Suprapubic skin (tissue), 4 donors: ENCODE data around the gene NIPAL4. TPM values are rescaled to one million over a fixed set of nuclear protein-coding genes. Genes with fewer than 3 reads are reported as not detected.

Experiments used
- DNase-seq, 2 donors: peaks; one replicate each; pipeline ENCODE4 v3.0.0-alpha.2; 2019; ENCODE audit warnings: low spot score in 2 of 2
- H3K27ac ChIP-seq: fragments of 200-600 bp; sonication (generic); one replicate; pipeline ENCODE4 v1.5.1; 2019
- H3K27me3 ChIP-seq: fragments of 200-600 bp; sonication (generic); one replicate; pipeline ENCODE4 v1.5.1; 2019
- H3K36me3 ChIP-seq: fragments of 200-600 bp; sonication (generic); one replicate; pipeline ENCODE4 v1.5.1; 2019
- H3K4me1 ChIP-seq: fragments of 200-600 bp; sonication (generic); one replicate; pipeline ENCODE4 v1.5.1; 2019
- H3K4me3 ChIP-seq: fragments of 200-600 bp; sonication (generic); one replicate; pipeline ENCODE4 v1.5.1; 2019; ENCODE audit warnings: mild to moderate bottlenecking
- H3K9me3 ChIP-seq: fragments of 200-600 bp; sonication (generic); one replicate; pipeline ENCODE4 v1.5.1; 2019
- CTCF ChIP-seq, 2 donors: fragments of 200-600 bp in 1 of 2; fragments of 450-650 bp in 1 of 2; sonication (generic) in 1 of 2; IDR thresholded peaks; one replicate each; pipeline ENCODE4 v1.5.1; 2016 to 2019; ENCODE audit warnings: antibody characterized with exemption in 2 of 2, mild to moderate bottlenecking in 1 of 2, moderate library complexity in 1 of 2
- EP300 ChIP-seq: sonication (generic); formaldehyde crosslinking; IDR thresholded peaks from one replicate; pipeline ENCODE4 v1.6.1; 2017; ENCODE audit warnings: antibody characterized with exemption
- POLR2A ChIP-seq, 2 donors: fragments of 450-650 bp; IDR thresholded peaks; one replicate each; pipeline ENCODE4 v1.6.1; 2017; ENCODE audit warnings: antibody characterized with exemption in 2 of 2, mild to moderate bottlenecking in 2 of 2, moderate library complexity in 2 of 2
- POLR2AphosphoS5 ChIP-seq, 3 donors: sonication (generic); formaldehyde crosslinking; IDR thresholded peaks; one replicate each; pipeline ENCODE4 v1.6.1; 2017; ENCODE audit warnings: antibody characterized with exemption in 3 of 3
- whole genome bisulfite sequencing: methylation state at CpG from one replicate; pipeline ENCODE4 v1.1.5; 2018; 5-methylcytosine and 5-hydroxymethylcytosine counted together
- total RNA-seq, 4 donors: library from RNA; depleted of rRNA; stranded (reverse); fragments of >200 nt; gene quantifications; one replicate each; pipeline ENCODE4 v1.1.0, GENCODE V29; 2016

Gene NIPAL4
- total RNA-seq, 4 donors from 2014 or later: 45.8 to 111 (median 86.6) TPM

GRCh38 chr5:157456301-157456700 is 3.7 kb upstream of the NIPAL4 start:
- Histone ChIP-seq H3K36me3 (no peaks in the 10 kb centered on the region), H3K27me3 (peaks cover 6% of the 10 kb centered on the region), H3K27ac (no peak overlapping the region), H3K4me3 (no peak overlapping the region), H3K4me1 (peaks cover 15% of the 10 kb centered on the region), H3K9me3 (no peaks in the 10 kb centered on the region)
- 83% methylated on average over 4 of the region's 5 CpGs for WGBS
- TF ChIP-seq CTCF (IDR thresholded peaks at IDR 0.05) (no peak), POLR2AphosphoS5 (IDR thresholded peaks at IDR 0.05) (no peak), EP300 (no peak), POLR2A (IDR thresholded peaks at IDR 0.05) (no peak)
- DNase-seq: no peak

DNA sequence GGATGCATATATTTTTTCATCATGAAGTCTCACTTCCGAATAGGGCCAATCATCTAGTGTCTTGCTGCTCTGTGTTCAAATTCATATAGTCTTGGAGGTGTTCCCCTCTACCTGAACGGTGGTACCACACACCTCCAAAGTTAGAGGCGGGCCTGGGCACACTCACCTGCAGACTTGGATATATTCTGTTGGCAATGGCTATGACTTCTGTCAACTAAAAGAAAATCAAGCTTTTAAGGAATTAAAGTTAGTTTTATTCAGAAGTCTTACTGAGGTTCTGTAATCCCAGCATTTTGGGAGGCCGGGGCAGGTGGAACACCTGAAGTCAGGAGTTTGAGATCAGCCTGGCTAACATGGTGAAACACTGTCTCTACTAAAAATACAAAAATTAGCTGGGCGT is 2.6 kb upstream of the NIPAL4 start:
- WGBS: 95% methylated on average over 5 of the region's 5 CpGs
- H3K4me3 ChIP-seq: no peak overlapping the region
- DNase-seq: no peak
- H3K27ac ChIP-seq: no peak overlapping the region
- H3K4me1 ChIP-seq: peaks cover 26% of the 10 kb centered on the region
- no peaks in the 10 kb centered on the region for H3K9me3 ChIP-seq
- TF ChIP-seq POLR2AphosphoS5 (IDR thresholded peaks at IDR 0.05) (no peak), EP300 (no peak)
- H3K27me3 ChIP-seq: peaks cover 6% of the 10 kb centered on the region
- H3K36me3 ChIP-seq: no peaks in the 10 kb centered on the region

GRCh38 chr5:157458835-157459234 is 1.2 kb upstream of the NIPAL4 start:
- peak in 1 of 2 donors; percentile 15 for DNase-seq
- Histone ChIP-seq H3K4me1 (peaks cover 41% of the 10 kb centered on the region), H3K27ac (no peak overlapping the region), H3K9me3 (no peaks in the 10 kb centered on the region), H3K27me3 (peaks cover 6% of the 10 kb centered on the region), H3K36me3 (no peaks in the 10 kb centered on the region), H3K4me3 (no peak overlapping the region)
- TF ChIP-seq POLR2AphosphoS5 (IDR thresholded peaks at IDR 0.05) (no peak), POLR2A (IDR thresholded peaks at IDR 0.05) (no peak), CTCF (IDR thresholded peaks at IDR 0.05) (no peak), EP300 (no peak)
- 94% methylated on average over 5 of the region's 5 CpGs for WGBS

GRCh38 chr5:157460921-157461792 is 1.1 kb downstream of the NIPAL4 start:
- 57% methylated on average over 4 of the region's 4 CpGs for WGBS
- no peaks in the 10 kb centered on the region for H3K36me3 ChIP-seq
- DNase-seq: no peak
- H3K27me3 ChIP-seq: peaks cover 6% of the 10 kb centered on the region
- no peak for TF ChIP-seq CTCF (IDR thresholded peaks at IDR 0.05)
- TF ChIP-seq EP300: no peak
- no peak for TF ChIP-seq POLR2A (IDR thresholded peaks at IDR 0.05)
- TF ChIP-seq POLR2AphosphoS5 (IDR thresholded peaks at IDR 0.05): peak in 1 of 3 donors; percentile 58
- peak overlapping the region; percentile 74 for H3K27ac ChIP-seq
- H3K4me3 ChIP-seq: peak overlapping the region; percentile 57
- peaks cover 59% of the 10 kb centered on the region for H3K4me1 ChIP-seq
- no peaks in the 10 kb centered on the region for H3K9me3 ChIP-seq

GRCh38 chr5:157463081-157463480 is 3.1 kb downstream of the NIPAL4 start:
- TF ChIP-seq POLR2AphosphoS5 (IDR thresholded peaks at IDR 0.05) (no peak), CTCF (IDR thresholded peaks at IDR 0.05) (no peak), EP300 (no peak), POLR2A (IDR thresholded peaks at IDR 0.05) (no peak)
- no peaks in the 10 kb centered on the region for H3K36me3 ChIP-seq
- 92% methylated on average over 8 of the region's 8 CpGs for WGBS
- peak overlapping the region; percentile 72 for H3K27ac ChIP-seq
- H3K9me3 ChIP-seq: no peaks in the 10 kb centered on the region
- H3K4me3 ChIP-seq: no peak overlapping the region
- peaks cover 59% of the 10 kb centered on the region for H3K4me1 ChIP-seq
- peaks cover 6% of the 10 kb centered on the region for H3K27me3 ChIP-seq
- no peak for DNase-seq
